Fibroblast of lung (primary cell): ENCODE results near the gene MEGF6.

Experiments
- EZH2 ChIP-seq: IDR thresholded peaks from 2 replicates; pipeline ENCODE4 v1.5.1; 2012; ENCODE audit warnings: low read length, control low read depth, mild to moderate bottlenecking; ENCODE audit errors: missing control alignments
- TF ChIP-seq, protein P1 (sequence below), 2 donors: IDR thresholded peaks in 1 of 2; conservative IDR thresholded peaks in 1 of 2; 1 replicate in 1 of 2; 2 replicates in 1 of 2; pipeline ENCODE4 v1.5.1; 2011 to 2012; ENCODE audit warnings: low read length in 2 of 2, control low read depth in 1 of 2, inconsistent platforms in 1 of 2, low read depth in 1 of 2, mild to moderate bottlenecking in 1 of 2

DNA sequence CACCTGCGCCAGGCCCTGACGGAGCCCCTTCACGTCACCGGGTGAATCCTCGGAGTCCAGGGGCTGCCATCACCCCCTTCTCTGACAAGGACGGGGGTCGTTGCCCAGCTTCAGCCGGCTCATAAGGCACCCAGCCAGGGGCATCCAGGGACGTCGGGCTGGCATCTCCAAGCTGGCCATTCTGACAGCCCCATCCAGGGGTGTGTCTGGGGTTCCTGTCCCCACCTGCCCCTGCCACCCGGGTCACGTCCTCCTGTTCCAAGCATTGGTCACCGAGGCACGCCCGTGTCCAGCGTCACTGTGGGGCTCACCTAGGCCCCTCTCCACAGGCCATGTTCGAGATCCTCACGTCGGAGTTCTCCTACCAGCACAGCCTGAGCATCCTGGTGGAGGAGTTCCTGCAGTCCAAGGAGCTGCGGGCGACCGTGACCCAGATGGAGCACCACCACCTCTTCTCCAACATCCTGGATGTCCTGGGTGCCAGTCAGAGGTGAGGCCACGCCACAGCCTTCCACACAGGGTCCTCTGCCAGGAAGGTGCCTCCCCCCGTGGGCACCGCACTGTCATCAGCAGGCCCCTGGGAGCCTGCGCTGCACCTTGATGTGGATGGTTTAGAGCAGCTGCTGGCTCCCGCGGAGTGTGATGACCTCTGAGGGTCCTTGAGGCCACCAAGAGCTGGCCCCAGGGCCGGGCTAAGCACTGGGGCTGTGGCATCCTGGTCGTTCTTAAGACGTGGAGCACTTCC, 142.0 kb downstream of the MEGF6 start:
- TF ChIP-seq, protein P1, sequence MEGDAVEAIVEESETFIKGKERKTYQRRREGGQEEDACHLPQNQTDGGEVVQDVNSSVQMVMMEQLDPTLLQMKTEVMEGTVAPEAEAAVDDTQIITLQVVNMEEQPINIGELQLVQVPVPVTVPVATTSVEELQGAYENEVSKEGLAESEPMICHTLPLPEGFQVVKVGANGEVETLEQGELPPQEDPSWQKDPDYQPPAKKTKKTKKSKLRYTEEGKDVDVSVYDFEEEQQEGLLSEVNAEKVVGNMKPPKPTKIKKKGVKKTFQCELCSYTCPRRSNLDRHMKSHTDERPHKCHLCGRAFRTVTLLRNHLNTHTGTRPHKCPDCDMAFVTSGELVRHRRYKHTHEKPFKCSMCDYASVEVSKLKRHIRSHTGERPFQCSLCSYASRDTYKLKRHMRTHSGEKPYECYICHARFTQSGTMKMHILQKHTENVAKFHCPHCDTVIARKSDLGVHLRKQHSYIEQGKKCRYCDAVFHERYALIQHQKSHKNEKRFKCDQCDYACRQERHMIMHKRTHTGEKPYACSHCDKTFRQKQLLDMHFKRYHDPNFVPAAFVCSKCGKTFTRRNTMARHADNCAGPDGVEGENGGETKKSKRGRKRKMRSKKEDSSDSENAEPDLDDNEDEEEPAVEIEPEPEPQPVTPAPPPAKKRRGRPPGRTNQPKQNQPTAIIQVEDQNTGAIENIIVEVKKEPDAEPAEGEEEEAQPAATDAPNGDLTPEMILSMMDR (conservative IDR thresholded peaks at IDR 0.05 in 1 of 2, IDR thresholded peaks at IDR 0.05 in 1 of 2; ENCODE audit: low read depth in 1 of 2, low read length in 2 of 2): no peak
- TF ChIP-seq EZH2: no peak
